HL-60 (cell line): Measurements from ENCODE around the gene MSH4.
"Not testable (repeated sequence)": the region's sequence is repeated elsewhere in the genome, so short reads cannot be mapped to it uniquely, and the experiment has no call there.

Experiments used
- DNase-seq, 2 experiments: peaks; one replicate each; pipeline ENCODE4 v3.0.0-alpha.2; 2010 to 2020; ENCODE audit warnings: low read depth in 1 of 2, low spot score in 1 of 2
- H3K27ac ChIP-seq: fragments of 250-450 bp; sonication (Bioruptor Pico); replicated peaks from 2 replicates; pipeline ENCODE4 v1.5.1; 2020; ENCODE audit warnings: mild to moderate bottlenecking, moderate library complexity
- H3K27me3 ChIP-seq: fragments of 250-450 bp; sonication (Bioruptor Pico); 2 replicates; pipeline ENCODE4 v1.5.1; 2021; ENCODE audit warnings: mild to moderate bottlenecking, moderate library complexity; ENCODE audit not compliant: insufficient read depth, poor library complexity, severe bottlenecking
- H3K4me3 ChIP-seq: replicated peaks from 2 replicates; pipeline ENCODE4 v1.5.1; 2011; ENCODE audit warnings: mild to moderate bottlenecking, control low read depth, low read length; ENCODE audit not compliant: insufficient read depth
- GABPA ChIP-seq: IDR thresholded peaks from 2 replicates; pipeline ENCODE4 v1.6.1; 2012; ENCODE audit warnings: low read depth
- POLR2AphosphoS5 ChIP-seq: IDR thresholded peaks from 2 replicates; pipeline ENCODE4 v1.6.1; 2012; ENCODE audit warnings: low read depth
- SPI1 ChIP-seq: IDR thresholded peaks from 2 replicates; pipeline ENCODE4 v1.6.1; 2012; ENCODE audit warnings: low read depth, mild to moderate bottlenecking, borderline replicate concordance
- TF ChIP-seq, protein P1 (sequence below): IDR thresholded peaks from one replicate; pipeline ENCODE4 v1.5.1; 2011; ENCODE audit warnings: low read length, control low read depth, inconsistent platforms; ENCODE audit not compliant: insufficient read depth
- TF ChIP-seq, protein P2 (sequence below): IDR thresholded peaks from 2 replicates; pipeline ENCODE4 v1.6.1; 2012; ENCODE audit warnings: low read depth; ENCODE audit not compliant: insufficient replicate concordance

The MSH4 gene

DNA sequence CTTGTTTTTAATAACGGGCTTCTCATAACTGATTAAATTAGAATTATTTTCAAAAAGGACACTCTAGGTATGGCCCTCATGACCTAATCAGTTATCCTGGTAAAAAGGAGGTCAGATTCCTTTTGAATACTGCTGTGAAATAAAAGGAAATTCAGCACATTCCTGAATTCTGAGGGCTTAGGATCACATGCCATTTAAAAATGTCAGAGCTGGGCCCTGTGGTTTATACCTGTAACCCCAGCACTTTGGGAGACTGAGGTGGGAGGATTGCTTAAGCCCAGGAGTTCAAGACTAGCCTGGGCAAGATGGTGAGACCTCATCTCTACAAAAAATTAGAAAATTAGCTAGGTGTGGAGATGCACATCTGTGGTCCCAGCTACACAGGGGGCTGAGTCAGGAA lies 28.7 kb upstream of the MSH4 start:
- TF ChIP-seq, protein P1, sequence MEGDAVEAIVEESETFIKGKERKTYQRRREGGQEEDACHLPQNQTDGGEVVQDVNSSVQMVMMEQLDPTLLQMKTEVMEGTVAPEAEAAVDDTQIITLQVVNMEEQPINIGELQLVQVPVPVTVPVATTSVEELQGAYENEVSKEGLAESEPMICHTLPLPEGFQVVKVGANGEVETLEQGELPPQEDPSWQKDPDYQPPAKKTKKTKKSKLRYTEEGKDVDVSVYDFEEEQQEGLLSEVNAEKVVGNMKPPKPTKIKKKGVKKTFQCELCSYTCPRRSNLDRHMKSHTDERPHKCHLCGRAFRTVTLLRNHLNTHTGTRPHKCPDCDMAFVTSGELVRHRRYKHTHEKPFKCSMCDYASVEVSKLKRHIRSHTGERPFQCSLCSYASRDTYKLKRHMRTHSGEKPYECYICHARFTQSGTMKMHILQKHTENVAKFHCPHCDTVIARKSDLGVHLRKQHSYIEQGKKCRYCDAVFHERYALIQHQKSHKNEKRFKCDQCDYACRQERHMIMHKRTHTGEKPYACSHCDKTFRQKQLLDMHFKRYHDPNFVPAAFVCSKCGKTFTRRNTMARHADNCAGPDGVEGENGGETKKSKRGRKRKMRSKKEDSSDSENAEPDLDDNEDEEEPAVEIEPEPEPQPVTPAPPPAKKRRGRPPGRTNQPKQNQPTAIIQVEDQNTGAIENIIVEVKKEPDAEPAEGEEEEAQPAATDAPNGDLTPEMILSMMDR = no peak
- TF ChIP-seq SPI1 (no peak), POLR2AphosphoS5 (no peak)
- TF ChIP-seq, protein P2, sequence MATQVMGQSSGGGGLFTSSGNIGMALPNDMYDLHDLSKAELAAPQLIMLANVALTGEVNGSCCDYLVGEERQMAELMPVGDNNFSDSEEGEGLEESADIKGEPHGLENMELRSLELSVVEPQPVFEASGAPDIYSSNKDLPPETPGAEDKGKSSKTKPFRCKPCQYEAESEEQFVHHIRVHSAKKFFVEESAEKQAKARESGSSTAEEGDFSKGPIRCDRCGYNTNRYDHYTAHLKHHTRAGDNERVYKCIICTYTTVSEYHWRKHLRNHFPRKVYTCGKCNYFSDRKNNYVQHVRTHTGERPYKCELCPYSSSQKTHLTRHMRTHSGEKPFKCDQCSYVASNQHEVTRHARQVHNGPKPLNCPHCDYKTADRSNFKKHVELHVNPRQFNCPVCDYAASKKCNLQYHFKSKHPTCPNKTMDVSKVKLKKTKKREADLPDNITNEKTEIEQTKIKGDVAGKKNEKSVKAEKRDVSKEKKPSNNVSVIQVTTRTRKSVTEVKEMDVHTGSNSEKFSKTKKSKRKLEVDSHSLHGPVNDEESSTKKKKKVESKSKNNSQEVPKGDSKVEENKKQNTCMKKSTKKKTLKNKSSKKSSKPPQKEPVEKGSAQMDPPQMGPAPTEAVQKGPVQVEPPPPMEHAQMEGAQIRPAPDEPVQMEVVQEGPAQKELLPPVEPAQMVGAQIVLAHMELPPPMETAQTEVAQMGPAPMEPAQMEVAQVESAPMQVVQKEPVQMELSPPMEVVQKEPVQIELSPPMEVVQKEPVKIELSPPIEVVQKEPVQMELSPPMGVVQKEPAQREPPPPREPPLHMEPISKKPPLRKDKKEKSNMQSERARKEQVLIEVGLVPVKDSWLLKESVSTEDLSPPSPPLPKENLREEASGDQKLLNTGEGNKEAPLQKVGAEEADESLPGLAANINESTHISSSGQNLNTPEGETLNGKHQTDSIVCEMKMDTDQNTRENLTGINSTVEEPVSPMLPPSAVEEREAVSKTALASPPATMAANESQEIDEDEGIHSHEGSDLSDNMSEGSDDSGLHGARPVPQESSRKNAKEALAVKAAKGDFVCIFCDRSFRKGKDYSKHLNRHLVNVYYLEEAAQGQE = no peak
- no peak overlapping the region for H3K4me3 ChIP-seq
- H3K27me3 ChIP-seq = no peaks in the 10 kb centered on the region
- DNase-seq = no peak
- no peak overlapping the region for H3K27ac ChIP-seq

- Histone ChIP-seq H3K27me3 (no peaks in the 10 kb centered on the region), H3K4me3 (no peak overlapping the region), H3K27ac (no peak overlapping the region)
- TF ChIP-seq POLR2AphosphoS5 (no peak), GABPA (no peak), SPI1 (no peak)
- TF ChIP-seq, protein P2 = no peak
- TF ChIP-seq, protein P1 = no peak
- no peak for DNase-seq
Observed at GRCh38 chr1:75770761-75771160, 25.9 kb upstream of the MSH4 start.

- no peak overlapping the region for H3K4me3 ChIP-seq
- H3K27ac ChIP-seq = no peak overlapping the region
- no peaks in the 10 kb centered on the region for H3K27me3 ChIP-seq
- TF ChIP-seq SPI1 = no peak
- no peak for TF ChIP-seq GABPA
- TF ChIP-seq, protein P2 = no peak
- TF ChIP-seq, protein P1 = no peak
- TF ChIP-seq POLR2AphosphoS5 = no peak
- no peak for DNase-seq
Observed at GRCh38 chr1:75771978-75772377, 24.7 kb upstream of the MSH4 start.

DNA sequence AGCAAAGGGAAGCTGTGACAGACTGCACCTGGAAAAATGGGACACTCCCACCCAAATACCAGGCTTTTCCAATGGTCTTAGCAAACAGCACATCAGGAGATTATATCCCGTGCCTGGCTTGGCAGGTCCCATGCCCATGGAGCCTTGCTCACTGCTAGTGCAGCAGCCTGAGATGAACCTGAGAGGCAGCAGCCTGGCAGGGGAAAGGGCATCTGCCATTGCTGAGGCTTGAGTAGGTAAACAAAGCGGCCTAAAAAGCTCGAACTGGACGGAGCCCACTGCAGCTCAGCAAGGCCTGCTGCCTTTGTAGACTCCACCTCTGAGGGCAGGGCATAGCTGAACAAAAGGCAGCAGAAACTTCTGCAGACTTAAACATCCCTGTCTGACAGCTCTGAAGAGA lies 18.9 kb upstream of the MSH4 start:
- H3K27me3 ChIP-seq, H3K27ac ChIP-seq, H3K4me3 ChIP-seq, DNase-seq: not testable (repeated sequence)

GRCh38 chr1:75778694-75779093 lies 18.0 kb upstream of the MSH4 start:
- not testable (repeated sequence) for H3K27me3 ChIP-seq, H3K27ac ChIP-seq, DNase-seq, H3K4me3 ChIP-seq

DNA sequence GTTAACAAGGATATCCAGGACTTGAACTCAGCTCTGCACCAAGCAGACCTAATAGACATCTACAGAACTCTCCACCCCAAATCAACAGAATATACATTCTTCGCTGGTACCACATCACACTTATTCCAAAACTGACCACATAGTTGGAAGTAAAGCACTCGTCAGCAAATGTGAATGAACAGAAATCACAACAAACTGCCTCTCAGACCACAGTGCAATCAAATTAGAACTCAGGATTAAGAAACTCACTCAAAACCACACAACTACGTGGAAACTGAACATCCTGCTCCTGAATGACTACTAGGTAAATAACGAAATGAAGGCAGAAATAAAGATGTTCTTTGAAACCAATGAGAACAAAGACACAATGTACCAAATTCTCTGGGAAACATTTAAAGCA lies 16.5 kb upstream of the MSH4 start:
- not testable (repeated sequence) for H3K27me3 ChIP-seq, H3K27ac ChIP-seq, H3K4me3 ChIP-seq, DNase-seq

GRCh38 chr1:75783920-75784319 lies 12.8 kb upstream of the MSH4 start:
- H3K4me3 ChIP-seq, H3K27me3 ChIP-seq, H3K27ac ChIP-seq, DNase-seq: not testable (repeated sequence)
